ENCODE measurements around the gene GBGT1.
"Not testable (repeated sequence)": the region's sequence is repeated elsewhere in the genome, so short reads cannot be mapped to it uniquely, and the experiment has no call there.

The GBGT1 gene

GRCh38 chr9:133194597-133194996 is 30.9 kb upstream of the GBGT1 start:
- DNase-seq = no peak

GRCh38 chr9:133191989-133192388 is 28.3 kb upstream of the GBGT1 start:
- no peak for DNase-seq

GRCh38 chr9:133189826-133190225 is 26.1 kb upstream of the GBGT1 start:
- DNase-seq = no peak

- no peak for DNase-seq
Observed at GRCh38 chr9:133188843-133189180, 25.1 kb upstream of the GBGT1 start.

- DNase-seq = no peak
Observed at GRCh38 chr9:133188006-133188842, 24.5 kb upstream of the GBGT1 start.

GRCh38 chr9:133187561-133188005 is 23.9 kb upstream of the GBGT1 start:
- no peak for DNase-seq

- DNase-seq = no peak
Observed at GRCh38 chr9:133186736-133187135, 23.0 kb upstream of the GBGT1 start.

- DNase-seq = no peak
Observed at GRCh38 chr9:133184971-133185370, 21.3 kb upstream of the GBGT1 start.

GRCh38 chr9:133182151-133182550 is 18.4 kb upstream of the GBGT1 start:
- no peak for DNase-seq

- no peak for DNase-seq
Observed at GRCh38 chr9:133181561-133181960, 17.8 kb upstream of the GBGT1 start.

GRCh38 chr9:133180953-133181352 is 17.2 kb upstream of the GBGT1 start:
- no peak for DNase-seq

- DNase-seq = no peak
Observed at GRCh38 chr9:133173056-133173455, 9.3 kb upstream of the GBGT1 start.

GRCh38 chr9:133171161-133171961 is 7.6 kb upstream of the GBGT1 start:
- no peak for DNase-seq

- DNase-seq = no peak
Observed at GRCh38 chr9:133170716-133171115, 7.0 kb upstream of the GBGT1 start.

- not testable (repeated sequence) for DNase-seq
Observed at GRCh38 chr9:133169687-133170086, 6.0 kb upstream of the GBGT1 start.

GRCh38 chr9:133169102-133169501 is 5.4 kb upstream of the GBGT1 start:
- DNase-seq = no peak

- no peak for DNase-seq
Observed at GRCh38 chr9:133168432-133168831, 4.7 kb upstream of the GBGT1 start.

- no peak for DNase-seq
Observed at GRCh38 chr9:133167769-133168168, 4.1 kb upstream of the GBGT1 start.

GRCh38 chr9:133167096-133167730 is 3.5 kb upstream of the GBGT1 start:
- DNase-seq = no peak

- no peak for DNase-seq
Observed at GRCh38 chr9:133166392-133166791, 2.7 kb upstream of the GBGT1 start.

GRCh38 chr9:133165452-133165730 is 1.7 kb upstream of the GBGT1 start:
- DNase-seq = no peak

- DNase-seq = no peak
Observed at GRCh38 chr9:133164191-133164590, 477 bp upstream of the GBGT1 start.

GRCh38 chr9:133162861-133163503 is 732 bp downstream of the GBGT1 start:
- DNase-seq = no peak
